Measurements from ENCODE around the gene ALOX15.
"Not testable (repeated sequence)": the region's sequence is repeated elsewhere in the genome, so short reads cannot be mapped to it uniquely, and the experiment has no call there.

ALOX15 gene

DNA sequence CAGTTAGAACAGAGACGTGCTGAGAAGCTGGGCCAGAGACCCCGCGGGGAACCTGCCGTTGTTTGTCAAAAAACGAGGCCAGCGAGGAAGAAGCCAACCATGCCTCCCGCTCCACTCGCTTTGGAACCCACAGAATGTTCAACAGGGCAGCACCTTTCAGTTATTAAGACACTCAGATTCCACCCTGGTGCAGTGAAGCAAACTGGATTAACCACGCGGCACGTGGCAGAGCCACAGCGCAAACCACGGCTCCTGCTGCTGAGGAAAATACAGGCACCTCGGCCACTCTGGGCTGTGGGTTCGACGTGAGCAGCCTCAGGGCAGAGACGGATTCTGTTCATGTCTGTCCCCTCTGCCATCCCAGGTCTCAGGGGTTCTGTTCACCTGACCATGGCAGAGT, 24.4 kb downstream of the ALOX15 start:
- DNase-seq (ENCODE audit: low read depth): no peak

- no peak for DNase-seq (ENCODE audit: low read depth)
These were observed 25.0 kb downstream of the ALOX15 start for GRCh38 chr17:4616476-4616875.

DNA sequence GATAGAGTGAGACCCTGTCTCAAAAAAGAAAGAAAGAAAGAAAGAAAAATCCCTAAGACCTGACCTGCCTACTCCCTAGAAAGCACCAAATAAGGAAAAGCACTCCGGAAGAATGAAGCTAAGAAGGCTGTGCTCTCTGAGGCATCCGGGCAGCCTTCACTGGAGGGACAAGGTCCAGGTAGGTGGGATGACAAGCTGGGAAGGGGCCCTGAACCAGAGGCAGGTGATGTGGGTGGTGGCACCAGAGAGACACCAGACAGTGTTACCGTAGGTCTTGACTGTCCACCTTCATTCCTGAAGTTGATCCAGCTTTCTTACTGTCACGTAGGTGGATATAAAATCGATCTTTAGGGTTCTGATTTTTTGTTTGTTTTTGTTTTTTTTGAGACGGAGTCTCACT, 30.8 kb downstream of the ALOX15 start:
- DNase-seq (ENCODE audit: low read depth): no peak

GRCh38 chr17:4610162-4610561, 31.3 kb downstream of the ALOX15 start:
- DNase-seq (ENCODE audit: low read depth): no peak

GRCh38 chr17:4609761-4610160, 31.7 kb downstream of the ALOX15 start:
- no peak for DNase-seq (ENCODE audit: low read depth)

- DNase-seq (ENCODE audit: low read depth): no peak
These were observed 33.7 kb downstream of the ALOX15 start for GRCh38 chr17:4607773-4608187.

DNA sequence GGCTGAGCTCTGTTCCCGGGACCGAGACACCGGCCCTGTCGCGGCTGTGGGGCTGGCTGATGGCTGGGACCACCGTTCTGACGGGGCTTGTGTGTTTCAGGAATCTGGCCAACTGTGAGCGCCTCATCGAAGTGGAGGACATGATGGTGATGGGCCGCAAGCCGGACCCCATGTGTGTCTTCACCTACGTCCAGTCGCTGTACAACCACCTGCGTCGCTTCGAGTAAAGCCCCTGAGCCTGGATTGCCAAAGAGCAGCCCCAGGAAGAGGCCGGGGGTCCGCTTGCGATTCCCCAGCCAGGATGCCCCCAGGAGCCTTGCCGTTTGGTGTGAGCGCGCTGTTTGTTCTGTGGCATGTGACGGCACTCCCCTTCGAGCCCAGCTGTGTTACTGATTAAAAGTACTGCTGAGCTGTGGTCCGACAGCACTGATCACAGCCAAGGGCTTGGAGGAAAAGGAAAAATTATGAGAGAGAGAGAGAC, 34.2 kb downstream of the ALOX15 start:
- DNase-seq (ENCODE audit: low read depth): no peak

GRCh38 chr17:4605826-4606225, 35.7 kb downstream of the ALOX15 start:
- DNase-seq (ENCODE audit: low read depth): no peak

- not testable (repeated sequence) for DNase-seq (ENCODE audit: low read depth)
These were observed 36.7 kb downstream of the ALOX15 start for GRCh38 chr17:4604736-4605135.

GRCh38 chr17:4604111-4604644, 37.3 kb downstream of the ALOX15 start:
- DNase-seq (ENCODE audit: low read depth): no peak

- no peak for DNase-seq (ENCODE audit: low read depth)
These were observed 39.4 kb downstream of the ALOX15 start for GRCh38 chr17:4602041-4602440.

GRCh38 chr17:4601326-4601725, 40.2 kb downstream of the ALOX15 start:
- DNase-seq (ENCODE audit: low read depth): no peak

DNA sequence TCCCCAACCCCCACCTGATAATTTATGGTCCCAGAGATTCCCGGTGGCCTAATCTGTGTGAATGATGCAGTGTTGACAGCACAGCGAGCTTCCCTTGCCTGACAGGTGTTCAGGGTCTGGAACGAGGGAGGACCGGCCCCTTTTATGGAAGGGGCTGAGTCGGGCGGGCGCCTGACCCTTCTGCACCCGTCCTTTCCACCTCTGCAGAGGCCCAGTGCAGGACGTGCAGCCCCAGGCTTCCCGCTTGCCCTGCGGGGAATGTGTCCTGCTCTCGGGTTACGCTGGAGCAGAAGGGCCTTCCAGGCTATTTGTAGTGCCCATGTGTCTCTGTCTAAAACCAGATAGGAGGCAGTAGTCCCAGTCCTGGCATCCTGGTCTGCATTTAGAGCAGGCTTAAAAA, 40.9 kb downstream of the ALOX15 start:
- DNase-seq (ENCODE audit: low read depth): no peak

DNA sequence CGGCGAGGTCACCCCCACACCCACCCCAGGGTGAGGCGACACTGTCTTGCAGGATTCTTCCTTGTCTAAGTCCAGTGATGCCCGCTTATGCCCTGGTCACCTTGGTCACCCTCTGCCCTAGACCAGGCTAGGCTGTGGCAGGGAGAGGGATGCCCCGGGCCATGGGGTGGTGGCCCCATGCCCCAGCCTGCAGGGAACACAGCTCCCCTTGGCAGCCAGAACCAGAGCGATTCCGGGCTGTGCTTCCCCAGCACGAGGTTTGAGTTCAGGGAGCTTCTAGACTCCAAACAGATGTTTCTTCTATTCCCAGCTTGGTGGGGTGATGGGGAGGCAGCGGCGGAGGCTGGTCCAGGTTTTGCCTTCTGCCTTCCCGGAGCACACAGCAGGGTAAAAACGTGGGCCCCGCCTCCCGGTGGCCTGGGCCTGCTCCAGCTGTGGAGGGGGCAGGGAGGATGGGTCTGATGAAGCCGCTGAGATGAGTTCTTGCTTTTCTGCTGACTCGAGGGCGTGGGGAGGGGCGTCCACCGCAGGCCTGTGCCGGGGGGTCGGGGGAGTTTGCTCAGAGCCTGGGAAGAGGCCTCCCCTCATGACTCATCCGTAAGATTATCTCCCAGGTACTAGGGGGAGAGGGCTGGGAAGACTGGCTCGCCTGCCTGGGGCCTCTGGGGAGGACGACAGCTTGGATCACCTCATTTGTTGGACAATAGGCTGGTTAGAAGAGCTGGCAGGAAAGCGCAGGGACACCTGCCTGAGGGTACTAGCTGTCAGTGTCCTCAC, 41.8 kb downstream of the ALOX15 start:
- DNase-seq (ENCODE audit: low read depth): no peak

GRCh38 chr17:4598776-4599504, 42.5 kb downstream of the ALOX15 start:
- DNase-seq (ENCODE audit: low read depth): no peak

- DNase-seq (ENCODE audit: low read depth): no peak
These were observed 43.5 kb downstream of the ALOX15 start for GRCh38 chr17:4597975-4598374.

DNA sequence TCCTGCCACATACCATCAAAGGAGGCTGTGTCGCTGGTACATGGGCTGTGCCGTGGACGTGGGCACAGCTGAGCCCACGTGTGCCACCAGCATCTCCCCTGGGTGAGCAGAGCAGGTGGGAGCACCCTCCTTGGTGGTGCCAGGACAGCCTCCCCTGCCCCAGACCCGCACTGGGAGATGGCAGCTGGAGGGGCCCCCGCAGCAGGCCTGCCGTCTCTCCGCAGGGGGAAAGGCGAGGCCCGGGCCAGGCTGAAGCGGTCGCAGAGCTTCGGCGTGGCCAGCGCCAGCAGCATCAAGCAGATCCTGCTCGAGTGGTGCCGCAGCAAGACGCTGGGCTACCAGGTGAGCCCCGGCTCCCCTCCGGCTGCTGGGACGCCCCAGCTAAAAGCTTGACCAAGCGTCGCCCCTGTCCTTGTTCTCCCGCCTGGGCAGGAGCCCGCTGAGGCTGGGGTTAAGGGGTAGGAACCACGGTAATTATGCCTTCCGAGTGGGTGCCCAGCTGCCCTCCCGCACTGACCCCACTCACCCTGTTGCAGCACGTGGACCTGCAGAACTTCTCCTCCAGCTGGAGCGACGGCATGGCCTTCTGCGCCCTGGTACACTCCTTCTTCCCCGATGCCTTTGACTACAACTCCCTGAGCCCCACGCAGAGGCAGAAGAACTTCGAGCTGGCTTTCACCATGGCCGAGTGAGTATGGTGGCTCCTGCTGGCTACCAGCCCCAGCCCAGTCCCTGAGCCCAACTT, 44.7 kb downstream of the ALOX15 start:
- DNase-seq (ENCODE audit: low read depth): no peak

- not testable (repeated sequence) for DNase-seq (ENCODE audit: low read depth)
These were observed 45.7 kb downstream of the ALOX15 start for GRCh38 chr17:4595685-4596342.

- DNase-seq (ENCODE audit: low read depth): no peak
These were observed 46.4 kb downstream of the ALOX15 start for GRCh38 chr17:4594931-4595684.

GRCh38 chr17:4594406-4594805, 47.1 kb downstream of the ALOX15 start:
- DNase-seq (ENCODE audit: low read depth): no peak

- DNase-seq (ENCODE audit: low read depth): no peak
These were observed 48.5 kb downstream of the ALOX15 start for GRCh38 chr17:4593021-4593421.

All from activated T-helper 9 cell treated with anti-CD3 and anti-CD28 coated beads, Interleukin-2, amount 50 U/mL, for 16 hours (primary cell).